GM12878 (cell line): ENCODE data around the gene SPDYE1. TPM values are rescaled to one million over a fixed set of nuclear protein-coding genes. Genes with fewer than 3 reads are reported as not detected.
"Not testable (repeated sequence)": the region's sequence is repeated elsewhere in the genome, so short reads cannot be mapped to it uniquely, and the experiment has no call there.

ENCODE experiments used
- ATAC-seq: fragments of 200-7000 bp; cut with Tn5 transposase; 3 replicates; pipeline ENCODE4 v1.9.1; 2020; ENCODE audit warnings: mild to moderate bottlenecking, moderate library complexity
- BruUV-seq: library from RNA; stranded (reverse); fragments of 400-500 nt; replicated peaks from 2 replicates; lab custom pipeline; 2021; lab: Mats Ljungman, UMichigan
- CTCF ChIA-PET: fragments of 300-600 bp; sonication (Branson Sonifier 250); formaldehyde crosslinking; extraction: SDS; loops from one replicate; lab custom pipeline; 2021; ENCODE audit warnings: inconsistent platforms; lab: Yijun Ruan, JAX
- POLR2A ChIA-PET: fragments of 350-600 bp; formaldehyde crosslinking; extraction: SDS; loops from one replicate; lab custom pipeline; 2021; ENCODE audit warnings: inconsistent platforms; lab: Charles Lee
- RAD21 ChIA-PET: fragments of 300-600 bp; sonication (Branson Sonifier 250); formaldehyde crosslinking; loops from one replicate; lab custom pipeline; 2023; ENCODE audit warnings: antibody characterized with exemption; ENCODE audit not compliant: unreplicated experiment; lab: Charles Lee
- SMC1A ChIA-PET: fragments of 300-600 bp; sonication (Branson Sonifier 250); formaldehyde crosslinking; loops from one replicate; lab custom pipeline; 2023; ENCODE audit not compliant: unreplicated experiment, uncharacterized antibody; lab: Charles Lee
- DNase-seq: peaks from one replicate; pipeline ENCODE4 v3.0.0-alpha.2; 2011; ENCODE audit warnings: low read depth, low spot score
- FAIRE-seq: peaks from 3 replicates; lab custom pipeline; 2011; peaks lifted over from hg19 to GRCh38; lab: Jason Lieb, UNC
- H2AFZ ChIP-seq: 2 replicates; pipeline ENCODE4 v1.6.0; 2011; ENCODE audit warnings: low read depth, low read length, control low read depth; ENCODE audit not compliant: control insufficient read depth
- H3K27ac ChIP-seq: 2 replicates; pipeline ENCODE4 v1.5.1; 2011; ENCODE audit warnings: control low read depth; ENCODE audit not compliant: control insufficient read depth, insufficient read depth
- H3K27me3 ChIP-seq, 2 experiments: replicated peaks in 1 of 2; 2 replicates each; pipeline versions ENCODE4 v1.6.0 to v1.6.1; 2011; ENCODE audit warnings: low read length in 1 of 2; ENCODE audit not compliant: control insufficient read depth in 2 of 2, insufficient read depth in 2 of 2
- H3K36me3 ChIP-seq, 2 experiments: 2 replicates each; pipeline ENCODE4 v1.5.1; 2011; ENCODE audit warnings: low read length in 1 of 2; ENCODE audit not compliant: control insufficient read depth in 2 of 2, insufficient read depth in 2 of 2
- H3K4me1 ChIP-seq: 2 replicates; pipeline ENCODE4 v1.6.1; 2011; ENCODE audit warnings: mild to moderate bottlenecking, low read length, moderate library complexity, mixed read lengths; ENCODE audit not compliant: control insufficient read depth, insufficient read depth
- H3K4me2 ChIP-seq: 2 replicates; pipeline ENCODE4 v1.6.0; 2011; ENCODE audit warnings: control low read depth; ENCODE audit not compliant: control insufficient read depth, insufficient read depth
- H3K4me3 ChIP-seq: fragments of 200-600 bp; sonication (generic); 2 replicates; pipeline ENCODE4 v1.5.1; 2016
- H3K79me2 ChIP-seq: 2 replicates; pipeline ENCODE4 v1.6.0; 2011; ENCODE audit warnings: low read length; ENCODE audit not compliant: control insufficient read depth, insufficient read depth
- H3K9ac ChIP-seq: 2 replicates; pipeline ENCODE4 v1.8.0; 2011; ENCODE audit warnings: low read length, control low read depth, mixed read lengths; ENCODE audit not compliant: control insufficient read depth, insufficient read depth
- H3K9me3 ChIP-seq: replicated peaks from 3 replicates; pipeline ENCODE4 v1.5.1; 2011; ENCODE audit warnings: mild to moderate bottlenecking, low read length; ENCODE audit not compliant: control insufficient read depth, insufficient read depth
- H4K20me1 ChIP-seq: 2 replicates; pipeline ENCODE4 v1.6.0; 2011; ENCODE audit not compliant: control insufficient read depth, insufficient read depth
- CHD2 ChIP-seq: IDR thresholded peaks from 2 replicates; pipeline ENCODE4 v1.6.1; 2011; ENCODE audit warnings: low read depth, low read length, improper control_type of control experiment, borderline replicate concordance
- CREM ChIP-seq: IDR thresholded peaks from 2 replicates; pipeline ENCODE4 v1.6.1; 2014; ENCODE audit warnings: antibody characterized with exemption, low read depth
- HCFC1 ChIP-seq: fragments of 150-350 bp; IDR thresholded peaks from 2 replicates; pipeline ENCODE4 v1.6.1; 2014; ENCODE audit warnings: low read length
- PML ChIP-seq: IDR thresholded peaks from 2 replicates; pipeline ENCODE4 v1.6.1; 2012; ENCODE audit warnings: low read length, inconsistent platforms
- POLR2A ChIP-seq: IDR thresholded peaks from 2 replicates; pipeline ENCODE4 v1.6.1; 2011; ENCODE audit warnings: low read depth, mild to moderate bottlenecking, low read length
- RB1 ChIP-seq: fragments of 450-650 bp; formaldehyde crosslinking; IDR thresholded peaks from 2 replicates; pipeline ENCODE4 v1.6.1; 2017; ENCODE audit warnings: mild to moderate bottlenecking, borderline replicate concordance
- RELB ChIP-seq: fragments of 450-650 bp; IDR thresholded peaks from 2 replicates; pipeline ENCODE4 v1.6.1; 2017; ENCODE audit warnings: low read depth, mild to moderate bottlenecking, moderate library complexity
- SMARCA5 ChIP-seq: fragments of 450-650 bp; IDR thresholded peaks from 2 replicates; pipeline ENCODE4 v1.6.1; 2017; ENCODE audit warnings: mild to moderate bottlenecking
- TAF1 ChIP-seq: IDR thresholded peaks from 2 replicates; pipeline ENCODE4 v1.6.1; 2011; ENCODE audit warnings: mild to moderate bottlenecking, low read depth, low read length, borderline replicate concordance
- ZNF687 ChIP-seq: fragments of 450-650 bp; IDR thresholded peaks from 2 replicates; pipeline ENCODE4 v1.6.1; 2017; ENCODE audit warnings: mild to moderate bottlenecking, moderate library complexity
- WGBS: methylation state at CpG from one replicate; pipeline ENCODE4 v1.1.6; 2016; ENCODE audit warnings: low lambda C conversion rate; ENCODE audit not compliant: insufficient replicate concordance, insufficient coverage; ENCODE audit errors: missing lambda C conversion rate; 5-methylcytosine and 5-hydroxymethylcytosine counted together
- in situ Hi-C: fragments of 300-500 bp; cut with MboI; formaldehyde crosslinking; loops from 9 replicates; pipeline ENCODE4 v1.14.3; 2018; ENCODE audit warnings: mixed read lengths
- intact Hi-C: fragments of 100-400 bp; cut with micrococcal nuclease; formaldehyde crosslinking; loops from one replicate; pipeline ENCODE4 v1.14.2; 2022; ENCODE audit not compliant: unreplicated experiment
- polyA plus RNA-seq, 11 experiments: library from polyadenylated mRNA; depleted of rRNA in 4 of 11; unstranded in 6 of 11; stranded (reverse) in 5 of 11; fragments of >200 nt; fragmentation: Nextera tagmentation in 4 of 11; fragmentation: Illumina TruSeq in 1 of 11; extraction: Ambion mirVana in 4 of 11; extraction: Trizol in 1 of 11; gene quantifications; 1 replicate in 1 of 11; 2 replicates in 10 of 11; pipeline versions ENCODE4 v1.2.1 to v1.2.3, GENCODE V29; 2011 to 2016; ENCODE audit warnings: inconsistent platforms in 2 of 11, missing spikeins in 2 of 11, low read depth in 1 of 11
- total RNA-seq, 4 experiments: library from RNA; depleted of rRNA in 3 of 4; stranded (reverse); fragments of >200 nt in 3 of 4; fragmentation: Illumina TruSeq in 1 of 4; extraction: Trizol in 1 of 4; gene quantifications; 2 replicates each; pipeline versions ENCODE4 v1.2.1 to v1.2.3, GENCODE V29; 2013 to 2021
- TF ChIP-seq, protein P1 (sequence below): fragments of 450-650 bp; IDR thresholded peaks from 2 replicates; pipeline ENCODE4 v1.6.1; 2016; ENCODE audit warnings: mild to moderate bottlenecking, moderate library complexity, borderline replicate concordance

SPDYE1 gene
- total and polyA plus RNA-seq, 10 of the 15 experiments (the other 5 are each of a cell fraction or from before 2014, with no cell fraction given): 0.04 to 1.3 (median 0.07) TPM; not detected in 3

DNA sequence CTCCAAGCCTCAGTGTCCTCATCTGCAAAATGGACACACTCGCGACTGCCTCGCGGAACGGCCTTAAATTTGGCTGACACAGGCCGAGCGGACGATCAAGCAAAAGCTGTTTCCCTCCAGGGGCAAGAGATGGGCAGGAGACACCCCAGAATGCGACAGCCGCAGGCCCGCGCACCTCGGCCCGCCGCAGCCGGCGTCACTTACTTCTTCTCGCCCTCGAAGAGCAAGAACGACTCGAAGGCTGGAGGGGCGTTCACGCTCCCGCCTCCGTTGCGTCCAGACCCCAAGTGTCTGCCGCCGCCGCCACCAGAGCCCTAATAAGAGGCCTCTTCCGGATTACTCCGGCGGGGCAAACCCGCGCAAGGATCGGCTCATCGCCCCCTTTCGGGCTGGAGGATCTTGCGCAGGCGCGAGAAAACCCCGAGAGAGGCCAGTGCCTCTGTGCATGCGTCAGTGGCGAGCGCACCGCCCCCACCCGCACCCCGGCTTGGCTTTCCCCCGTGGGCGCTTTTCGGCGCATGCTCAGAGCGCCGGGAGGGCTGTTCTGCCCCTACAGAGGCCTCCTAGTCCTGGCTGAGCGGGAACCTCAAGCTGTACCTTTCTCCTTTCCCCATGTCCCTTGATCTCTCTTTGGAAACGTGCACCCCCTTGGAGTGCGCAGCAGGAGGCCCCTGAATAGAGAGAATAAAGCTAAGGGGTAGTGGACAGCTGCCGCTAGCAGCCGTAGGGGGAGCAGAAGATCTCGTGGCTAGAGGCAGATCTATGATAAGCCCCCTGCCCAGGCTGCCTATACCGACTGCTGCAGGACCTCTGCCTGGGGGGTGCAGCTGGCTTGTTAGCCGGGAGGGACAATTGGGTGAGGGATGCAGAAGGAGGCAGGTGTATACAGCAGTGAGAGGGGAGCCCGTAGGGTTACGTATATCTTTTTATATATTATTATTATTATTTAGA is 21.4 kb downstream of the SPDYE1 start:
- Histone ChIP-seq H3K27ac (peak overlapping the region; percentile 64), H3K79me2 (peaks cover 12% of the 10 kb centered on the region), H3K9ac (peak overlapping the region; percentile 81), H3K4me3 (peak overlapping the region; percentile 78), H2AFZ (peak overlapping the region; percentile 74)
- H3K36me3 ChIP-seq, in situ Hi-C loops, H3K4me1 ChIP-seq, H3K4me2 ChIP-seq, H3K27me3 ChIP-seq, H4K20me1 ChIP-seq, FAIRE-seq, H3K9me3 ChIP-seq, BruUV-seq: not testable (repeated sequence)
- ChIA-PET CTCF (interaction anchor here (0.6 to 3.4 kb wide), 14 partner anchors 28 to 472 kb away, joined by 3 to 25 read pairs (median 3); no protein-coding TSS in a partner anchor), SMC1A (interaction anchor here (0.6 to 2.0 kb wide), 7 partner anchors 25 to 809 kb away, joined by 3 to 13 read pairs (median 4); partner anchors contain the start of gene DBNL), POLR2A (interaction anchor here (0.6 to 0.7 kb wide), 4 partner anchors 25 to 552 kb away, joined by 3 to 6 read pairs (median 4); no protein-coding TSS in a partner anchor), RAD21 (interaction anchor here (0.6 to 1.8 kb wide), 9 partner anchors 26 to 238 kb away, joined by 3 to 10 read pairs (median 4); partner anchors contain the start of genes DBNL and YKT6)
- WGBS: under 1% methylated on average over 53 of the region's 63 CpGs
- DNase-seq (peak; percentile 81), ATAC-seq (peak; percentile 98)
- intact Hi-C loops: loop anchor here (1.0 to 10.0 kb wide), 2 partner anchors 63 to 476 kb away; partner anchors contain the start of genes NUDCD3 and POLM
- TF ChIP-seq TAF1 (peak; percentile 93; the same call in 1 of the 2 replicates), RELB (peak; percentile 92), RB1 (peak; percentile 61; the same call in 1 of the 2 replicates), SMARCA5 (peak; percentile 43; the same call in 1 of the 2 replicates), ZNF687 (peak; percentile 53), CREM (peak; percentile 37; the same call in 1 of the 2 replicates), HCFC1 (peak; percentile 71), CHD2 (0 out of 2 replicates have a peak, but pooled peaks have one; percentile 48), PML (peak; percentile 80; the same call in 1 of the 2 replicates), POLR2A (peak; percentile 81)
- TF ChIP-seq, protein P1, sequence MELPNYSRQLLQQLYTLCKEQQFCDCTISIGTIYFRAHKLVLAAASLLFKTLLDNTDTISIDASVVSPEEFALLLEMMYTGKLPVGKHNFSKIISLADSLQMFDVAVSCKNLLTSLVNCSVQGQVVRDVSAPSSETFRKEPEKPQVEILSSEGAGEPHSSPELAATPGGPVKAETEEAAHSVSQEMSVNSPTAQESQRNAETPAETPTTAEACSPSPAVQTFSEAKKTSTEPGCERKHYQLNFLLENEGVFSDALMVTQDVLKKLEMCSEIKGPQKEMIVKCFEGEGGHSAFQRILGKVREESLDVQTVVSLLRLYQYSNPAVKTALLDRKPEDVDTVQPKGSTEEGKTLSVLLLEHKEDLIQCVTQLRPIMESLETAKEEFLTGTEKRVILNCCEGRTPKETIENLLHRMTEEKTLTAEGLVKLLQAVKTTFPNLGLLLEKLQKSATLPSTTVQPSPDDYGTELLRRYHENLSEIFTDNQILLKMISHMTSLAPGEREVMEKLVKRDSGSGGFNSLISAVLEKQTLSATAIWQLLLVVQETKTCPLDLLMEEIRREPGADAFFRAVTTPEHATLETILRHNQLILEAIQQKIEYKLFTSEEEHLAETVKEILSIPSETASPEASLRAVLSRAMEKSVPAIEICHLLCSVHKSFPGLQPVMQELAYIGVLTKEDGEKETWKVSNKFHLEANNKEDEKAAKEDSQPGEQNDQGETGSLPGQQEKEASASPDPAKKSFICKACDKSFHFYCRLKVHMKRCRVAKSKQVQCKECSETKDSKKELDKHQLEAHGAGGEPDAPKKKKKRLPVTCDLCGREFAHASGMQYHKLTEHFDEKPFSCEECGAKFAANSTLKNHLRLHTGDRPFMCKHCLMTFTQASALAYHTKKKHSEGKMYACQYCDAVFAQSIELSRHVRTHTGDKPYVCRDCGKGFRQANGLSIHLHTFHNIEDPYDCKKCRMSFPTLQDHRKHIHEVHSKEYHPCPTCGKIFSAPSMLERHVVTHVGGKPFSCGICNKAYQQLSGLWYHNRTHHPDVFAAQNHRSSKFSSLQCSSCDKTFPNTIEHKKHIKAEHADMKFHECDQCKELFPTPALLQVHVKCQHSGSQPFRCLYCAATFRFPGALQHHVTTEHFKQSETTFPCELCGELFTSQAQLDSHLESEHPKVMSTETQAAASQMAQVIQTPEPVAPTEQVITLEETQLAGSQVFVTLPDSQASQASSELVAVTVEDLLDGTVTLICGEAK: peak; percentile 85; the same call in 1 of the 2 replicates
